HepG2 (cell line): ENCODE results near the gene AKAP12. TPM values are rescaled to one million over a fixed set of nuclear protein-coding genes. Genes with fewer than 3 reads are reported as not detected.
A peak's percentile ranks its signal among the peaks of the same experiment; 100 is the strongest.

Experiments used
- ATF7-NPFF ChIP-seq: sonication (generic); formaldehyde crosslinking; IDR thresholded peaks from 2 replicates; pipeline ENCODE4 v1.8.1; 2023; ENCODE audit warnings: mild to moderate bottlenecking, low read depth, missing genetic modification reagents, moderate library complexity
- EZH2 ChIP-seq: conservative IDR thresholded peaks from 2 replicates; pipeline ENCODE4 v1.6.1; 2012; ENCODE audit warnings: mild to moderate bottlenecking, low read depth, low read length, moderate library complexity
- FIP1L1 ChIP-seq: fragments of 200-400 bp; formaldehyde crosslinking; IDR thresholded peaks from 2 replicates; pipeline ENCODE4 v1.6.1; 2018; ENCODE audit warnings: low read depth, mild to moderate bottlenecking, low read length, moderate library complexity, borderline replicate concordance; ENCODE audit not compliant: insufficient read depth
- KDM3A ChIP-seq: IDR thresholded peaks from 2 replicates; pipeline ENCODE4 v1.6.1; 2018; ENCODE audit warnings: low read depth, missing compliant biosample characterization
- KMT2A ChIP-seq: sonication (generic); formaldehyde crosslinking; IDR thresholded peaks from 2 replicates; pipeline ENCODE4 v1.4.0; 2020; ENCODE audit warnings: missing genetic modification reagents
- LCORL ChIP-seq, 2 experiments: fragments of 450-650 bp in 1 of 2; sonication (generic) in 1 of 2; formaldehyde crosslinking in 1 of 2; IDR thresholded peaks; 2 replicates each; pipeline versions ENCODE4 v1.5.0 to v1.6.1; 2017 to 2020; ENCODE audit warnings: antibody characterized with exemption in 1 of 2, missing genetic modification reagents in 1 of 2
- NRL ChIP-seq: sonication (generic); formaldehyde crosslinking; IDR thresholded peaks from 2 replicates; pipeline ENCODE4 v1.5.0; 2020; ENCODE audit warnings: missing genetic modification reagents, mild to moderate bottlenecking, moderate library complexity, borderline replicate concordance
- SALL1 ChIP-seq: sonication (generic); formaldehyde crosslinking; IDR thresholded peaks from 2 replicates; pipeline ENCODE4 v1.8.0; 2022; ENCODE audit warnings: mild to moderate bottlenecking, missing genetic modification reagents
- XBP1 ChIP-seq: sonication (generic); formaldehyde crosslinking; IDR thresholded peaks from 2 replicates; pipeline ENCODE4 v1.5.0; 2020; ENCODE audit warnings: missing genetic modification reagents
- ZNF225 ChIP-seq: sonication (generic); formaldehyde crosslinking; IDR thresholded peaks from 2 replicates; pipeline ENCODE4 v1.4.0; 2020; ENCODE audit warnings: mild to moderate bottlenecking, missing genetic modification reagents
- ZNF251 ChIP-seq: sonication (generic); formaldehyde crosslinking; IDR thresholded peaks from 2 replicates; pipeline ENCODE4 v1.9.0; 2021; ENCODE audit warnings: mild to moderate bottlenecking, missing genetic modification reagents
- ZNF619 ChIP-seq: sonication (generic); formaldehyde crosslinking; IDR thresholded peaks from 2 replicates; pipeline ENCODE4 v1.4.0; 2020; ENCODE audit warnings: mild to moderate bottlenecking, missing genetic modification reagents
- ZNF839 ChIP-seq: sonication (generic); formaldehyde crosslinking; IDR thresholded peaks from 2 replicates; pipeline ENCODE4 v1.4.0; 2020; ENCODE audit warnings: missing genetic modification reagents, mild to moderate bottlenecking, borderline replicate concordance
- ZNF883 ChIP-seq: sonication (generic); formaldehyde crosslinking; IDR thresholded peaks from 2 replicates; pipeline ENCODE4 v1.5.1; 2020; ENCODE audit warnings: mild to moderate bottlenecking, missing genetic modification reagents; ENCODE audit errors: not compliant biosample characterization
- polyA plus RNA-seq, 8 experiments: library from polyadenylated mRNA; depleted of rRNA in 3 of 8; stranded (reverse) in 7 of 8; unstranded in 1 of 8; fragments of >200 nt; fragmentation: Illumina TruSeq in 4 of 8; extraction: Trizol in 4 of 8; gene quantifications; 2 replicates each; pipeline versions ENCODE4 v1.2.1 to v1.2.3, GENCODE V29; 2011 to 2016; ENCODE audit warnings: low read depth in 4 of 8, missing spikeins in 1 of 8, mixed read lengths in 1 of 8; ENCODE audit not compliant: insufficient read depth in 1 of 8
- total RNA-seq, 5 experiments: library from RNA; depleted of rRNA; stranded (reverse); fragments of >200 nt; fragmentation: Illumina TruSeq; extraction: Trizol; gene quantifications; 2 replicates each; pipeline ENCODE4 v1.2.3, GENCODE V29; 2016; ENCODE audit warnings: low read depth in 1 of 5
- TF ChIP-seq, protein P1 (sequence below): sonication (generic); formaldehyde crosslinking; conservative IDR thresholded peaks from 2 replicates; pipeline ENCODE4 v1.8.1; 2023; ENCODE audit warnings: missing genetic modification reagents
- TF ChIP-seq, protein P2 (sequence below): IDR thresholded peaks from 2 replicates; pipeline ENCODE4 v1.6.1; 2016; ENCODE audit warnings: mild to moderate bottlenecking
- TF ChIP-seq, protein P3 (sequence below): IDR thresholded peaks from 2 replicates; pipeline ENCODE4 v1.6.1; 2016; ENCODE audit warnings: low read depth, control low read depth

AKAP12 gene
- total and polyA plus RNA-seq, 2 of the 13 experiments (the other 11 are each of a cell fraction or from before 2014, with no cell fraction given), result 10.6 to 19.0 TPM

DNA sequence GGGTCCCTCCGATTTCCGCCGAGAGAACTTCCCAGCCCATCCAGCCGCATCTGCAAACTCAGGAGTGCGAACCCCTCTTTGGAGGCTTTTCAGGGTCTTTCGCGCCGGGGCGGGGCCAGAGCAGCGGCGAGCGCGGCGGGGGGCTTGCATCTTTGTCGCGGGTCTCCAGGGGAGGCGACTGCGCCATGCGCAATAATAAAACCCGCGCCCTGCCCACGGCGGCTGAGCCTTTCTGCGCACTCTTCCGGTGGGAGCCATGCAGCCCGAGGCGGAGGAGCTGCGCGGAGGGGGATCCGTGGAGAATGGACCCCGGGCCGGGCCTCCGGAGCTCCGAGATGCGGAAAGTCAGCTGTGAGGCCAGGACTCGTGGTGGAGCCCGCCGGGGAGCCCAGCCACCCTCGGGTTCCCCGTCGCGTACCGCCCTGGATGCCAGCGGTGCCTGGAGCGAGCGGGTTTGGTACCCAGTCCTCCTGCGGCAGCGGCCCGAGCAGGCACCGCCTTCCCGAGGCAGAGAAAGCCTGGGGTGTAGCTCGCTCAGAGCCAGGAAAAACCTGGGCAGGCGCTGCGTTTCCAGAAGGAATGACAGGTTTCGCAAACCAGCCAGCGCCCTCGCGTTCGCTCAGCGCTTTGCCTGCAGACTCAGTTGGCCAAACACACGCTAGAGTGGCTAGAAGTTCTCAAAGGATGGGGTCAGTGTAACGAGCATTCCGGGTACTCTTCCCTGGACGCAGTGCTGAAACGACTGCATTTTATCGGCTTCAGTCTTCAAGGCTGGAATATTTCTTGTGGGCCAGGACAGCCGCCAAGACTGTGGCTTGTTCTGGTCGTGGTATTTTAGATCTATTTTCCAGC lies 1.2 kb downstream of the AKAP12 start (continued):
- TF ChIP-seq, protein P1, sequence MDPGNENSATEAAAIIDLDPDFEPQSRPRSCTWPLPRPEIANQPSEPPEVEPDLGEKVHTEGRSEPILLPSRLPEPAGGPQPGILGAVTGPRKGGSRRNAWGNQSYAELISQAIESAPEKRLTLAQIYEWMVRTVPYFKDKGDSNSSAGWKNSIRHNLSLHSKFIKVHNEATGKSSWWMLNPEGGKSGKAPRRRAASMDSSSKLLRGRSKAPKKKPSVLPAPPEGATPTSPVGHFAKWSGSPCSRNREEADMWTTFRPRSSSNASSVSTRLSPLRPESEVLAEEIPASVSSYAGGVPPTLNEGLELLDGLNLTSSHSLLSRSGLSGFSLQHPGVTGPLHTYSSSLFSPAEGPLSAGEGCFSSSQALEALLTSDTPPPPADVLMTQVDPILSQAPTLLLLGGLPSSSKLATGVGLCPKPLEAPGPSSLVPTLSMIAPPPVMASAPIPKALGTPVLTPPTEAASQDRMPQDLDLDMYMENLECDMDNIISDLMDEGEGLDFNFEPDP (CRISPR knock-in tag), result 0 out of 2 replicates have a peak, but pooled peaks have one; percentile 37
- 0 out of 2 replicates have a peak, but pooled peaks have one; percentile 62 for TF ChIP-seq ZNF225 (CRISPR knock-in tag)
- TF ChIP-seq KDM3A (CRISPR knock-in tag), result no peak
- peak; percentile 42; the same call in 1 of the 2 replicates for TF ChIP-seq NRL
- TF ChIP-seq XBP1 (CRISPR knock-in tag), result 0 out of 2 replicates have a peak, but pooled peaks have one; percentile 40
- TF ChIP-seq, protein P2, sequence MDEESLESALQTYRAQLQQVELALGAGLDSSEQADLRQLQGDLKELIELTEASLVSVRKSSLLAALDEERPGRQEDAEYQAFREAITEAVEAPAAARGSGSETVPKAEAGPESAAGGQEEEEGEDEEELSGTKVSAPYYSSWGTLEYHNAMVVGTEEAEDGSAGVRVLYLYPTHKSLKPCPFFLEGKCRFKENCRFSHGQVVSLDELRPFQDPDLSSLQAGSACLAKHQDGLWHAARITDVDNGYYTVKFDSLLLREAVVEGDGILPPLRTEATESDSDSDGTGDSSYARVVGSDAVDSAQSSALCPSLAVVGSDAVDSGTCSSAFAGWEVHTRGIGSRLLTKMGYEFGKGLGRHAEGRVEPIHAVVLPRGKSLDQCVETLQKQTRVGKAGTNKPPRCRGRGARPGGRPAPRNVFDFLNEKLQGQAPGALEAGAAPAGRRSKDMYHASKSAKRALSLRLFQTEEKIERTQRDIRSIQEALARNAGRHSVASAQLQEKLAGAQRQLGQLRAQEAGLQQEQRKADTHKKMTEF (CRISPR knock-in tag), result peak; percentile 20; the same call in 1 of the 2 replicates
- no peak for TF ChIP-seq ZNF251 (CRISPR knock-in tag)
- peak; percentile 26; the same call in 1 of the 2 replicates for TF ChIP-seq SALL1 (CRISPR knock-in tag)
- TF ChIP-seq LCORL (IDR thresholded peaks at IDR 0.05), result no peak
- peak; percentile 35; the same call in 1 of the 2 replicates for TF ChIP-seq LCORL (CRISPR knock-in tag; IDR thresholded peaks at IDR 0.05)
- TF ChIP-seq KMT2A (CRISPR knock-in tag), result peak; percentile 50; the same call in 1 of the 2 replicates
- TF ChIP-seq EZH2, result peak; percentile 83
- no peak for TF ChIP-seq ZNF883 (CRISPR knock-in tag)
- TF ChIP-seq, protein P3, sequence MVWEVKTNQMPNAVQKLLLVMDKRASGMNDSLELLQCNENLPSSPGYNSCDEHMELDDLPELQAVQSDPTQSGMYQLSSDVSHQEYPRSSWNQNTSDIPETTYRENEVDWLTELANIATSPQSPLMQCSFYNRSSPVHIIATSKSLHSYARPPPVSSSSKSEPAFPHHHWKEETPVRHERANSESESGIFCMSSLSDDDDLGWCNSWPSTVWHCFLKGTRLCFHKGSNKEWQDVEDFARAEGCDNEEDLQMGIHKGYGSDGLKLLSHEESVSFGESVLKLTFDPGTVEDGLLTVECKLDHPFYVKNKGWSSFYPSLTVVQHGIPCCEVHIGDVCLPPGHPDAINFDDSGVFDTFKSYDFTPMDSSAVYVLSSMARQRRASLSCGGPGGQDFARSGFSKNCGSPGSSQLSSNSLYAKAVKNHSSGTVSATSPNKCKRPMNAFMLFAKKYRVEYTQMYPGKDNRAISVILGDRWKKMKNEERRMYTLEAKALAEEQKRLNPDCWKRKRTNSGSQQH, result no peak
- TF ChIP-seq FIP1L1, result no peak
- TF ChIP-seq ZNF839 (CRISPR knock-in tag), result 0 out of 2 replicates have a peak, but pooled peaks have one; percentile 36
- peak; percentile 44; the same call in 1 of the 2 replicates for TF ChIP-seq ZNF619 (CRISPR knock-in tag)
- TF ChIP-seq ATF7-NPFF (CRISPR knock-in tag), result peak; percentile 40; the same call in 1 of the 2 replicates
